GM19239 (cell line): ENCODE data around the gene NDUFA12.
"Not testable (repeated sequence)": the region's sequence is repeated elsewhere in the genome, so short reads cannot be mapped to it uniquely, and the experiment has no call there.

Experiments
- DNase-seq: peaks from one replicate; pipeline ENCODE4 v3.0.0; 2011; ENCODE audit warnings: low spot score; ENCODE audit not compliant: insufficient read length
- FAIRE-seq: peaks from 2 replicates; lab custom pipeline; 2011; peaks lifted over from hg19 to GRCh38; lab: Jason Lieb, UNC

The NDUFA12 gene

GRCh38 chr12:95003213-95003920 is at the start of gene NDUFA12:
TSS of gene NDUFA12 (minus strand) at chr12:95003697. CDS start at chr12:95003680, 17 bp downstream.
- FAIRE-seq (peak; percentile 95), DNase-seq (peak; percentile 70)

GRCh38 chr12:95051241-95051640 is 47.7 kb upstream of the NDUFA12 start:
- no peak for FAIRE-seq

DNA sequence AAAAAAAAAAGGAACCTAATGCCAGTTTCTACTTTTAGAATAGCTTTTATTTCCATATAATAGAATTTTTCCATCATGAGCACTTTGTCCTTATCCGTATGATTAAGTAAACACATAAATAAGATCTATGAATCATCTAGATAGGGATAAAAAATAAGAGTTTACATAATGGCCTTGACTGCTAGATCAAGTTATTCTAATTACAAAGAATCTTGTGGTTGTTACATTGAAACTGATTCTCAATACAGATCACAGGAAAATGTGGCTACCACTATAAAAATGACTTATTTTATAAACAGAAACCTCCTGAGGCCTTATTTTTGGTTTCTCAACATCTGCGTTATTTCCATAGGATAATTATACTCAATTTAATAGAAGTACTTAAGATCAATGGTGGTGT is 34.4 kb upstream of the NDUFA12 start:
- DNase-seq (no peak), FAIRE-seq (no peak)

More at GRCh38 chr12:95051241-95051640, 47.7 kb upstream of the NDUFA12 start:
- no peak for DNase-seq

DNA sequence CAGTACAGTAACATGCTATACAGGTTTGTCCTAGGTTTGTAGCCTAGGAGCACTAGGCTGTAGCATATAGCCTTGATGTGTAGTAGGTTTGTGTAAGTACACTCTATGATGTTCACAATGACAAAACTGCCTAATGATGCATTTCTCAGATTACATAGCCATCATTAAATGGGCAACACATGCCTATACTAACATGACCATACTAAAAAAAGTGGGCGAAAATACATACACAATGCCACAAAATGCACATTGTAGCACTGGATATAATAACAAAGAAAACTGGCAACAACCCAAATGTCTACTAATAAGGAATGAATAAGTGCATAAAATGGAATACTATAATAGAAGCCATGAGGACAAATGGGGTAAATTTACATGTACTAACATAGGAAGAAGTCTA is 31.3 kb upstream of the NDUFA12 start:
- no peak for FAIRE-seq

DNA sequence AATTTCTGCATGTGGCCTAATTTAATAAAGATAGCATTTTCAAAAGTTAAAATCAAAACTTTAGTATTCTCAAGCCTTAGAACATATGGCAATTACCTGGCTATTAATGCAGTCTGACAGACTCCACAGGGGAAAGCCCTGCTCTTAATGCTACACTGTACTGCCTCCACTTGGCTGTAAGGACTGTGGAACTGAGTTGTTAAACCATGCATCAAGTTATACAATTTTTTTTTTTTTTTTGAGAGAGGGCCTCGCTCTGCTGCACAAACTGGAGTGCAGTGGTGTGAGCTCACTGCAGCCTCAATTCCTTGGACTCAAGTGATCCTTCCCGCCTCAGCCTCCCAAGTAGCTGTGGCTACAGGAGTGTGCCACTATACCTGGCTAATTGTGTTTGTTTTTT is 19.0 kb upstream of the NDUFA12 start:
- FAIRE-seq (no peak), DNase-seq (no peak)

More for the DNA sequence above, 31.3 kb upstream of the NDUFA12 start:
- DNase-seq = no peak

DNA sequence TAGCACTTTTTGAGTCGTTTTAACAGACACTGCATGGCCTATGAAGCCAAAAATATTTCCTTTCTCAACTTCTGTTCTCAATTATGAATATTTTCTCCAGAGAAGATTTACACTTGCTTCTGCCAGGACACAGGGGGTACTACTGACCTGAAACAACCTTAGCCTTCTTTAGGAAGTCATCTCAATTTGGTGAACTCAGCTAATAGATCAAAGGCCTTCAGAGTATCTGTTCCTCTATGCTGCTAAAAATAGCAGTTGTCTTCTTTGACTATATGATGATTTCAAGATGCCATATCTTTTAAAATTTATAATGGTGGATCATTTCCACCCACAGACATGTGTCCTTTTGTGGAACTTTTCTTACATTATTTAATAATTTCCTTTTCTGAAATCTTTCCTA is 14.0 kb upstream of the NDUFA12 start:
- DNase-seq = no peak
- no peak for FAIRE-seq

DNA sequence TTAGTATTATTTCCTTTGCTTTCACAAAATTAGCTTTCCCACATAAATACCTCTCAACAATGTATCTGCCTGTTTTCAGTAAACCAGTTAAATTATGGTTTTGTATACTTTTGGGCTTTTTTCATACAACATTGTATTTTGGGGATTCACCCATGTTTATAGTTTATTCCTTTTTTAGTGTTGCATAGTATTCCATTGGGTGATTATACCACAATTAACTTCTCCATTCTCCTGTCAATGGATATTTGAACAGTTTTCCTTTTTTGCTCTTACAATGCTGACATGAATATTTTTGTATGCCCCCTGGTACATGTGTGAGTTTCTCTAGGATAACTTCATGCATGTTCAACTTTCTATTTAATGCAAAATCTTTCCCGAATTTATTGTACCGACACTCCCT is 12.6 kb upstream of the NDUFA12 start:
- FAIRE-seq (no peak), DNase-seq (no peak)

GRCh38 chr12:95014554-95014953 is 11.1 kb upstream of the NDUFA12 start:
- no peak for FAIRE-seq

DNA sequence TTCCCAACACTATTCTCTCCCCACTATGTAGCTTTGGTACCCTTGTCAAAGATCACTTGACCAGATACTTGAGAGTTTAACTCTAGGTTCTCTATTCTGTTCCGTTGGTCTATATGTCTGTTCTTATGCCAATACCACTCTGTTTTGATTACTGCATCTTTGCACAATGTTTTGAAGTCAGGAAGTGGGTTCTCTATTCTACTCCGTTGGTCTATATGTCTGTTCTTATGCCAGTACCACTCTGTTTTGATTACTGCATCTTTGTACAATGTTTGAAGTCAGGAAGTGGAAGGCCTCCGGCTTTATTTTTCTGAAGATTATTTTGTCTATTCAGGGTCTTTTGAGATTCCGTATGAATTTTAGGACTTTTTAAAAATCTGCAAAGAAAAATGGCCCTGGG is 2.7 kb upstream of the NDUFA12 start:
- DNase-seq (no peak), FAIRE-seq (no peak)

More at GRCh38 chr12:95014554-95014953, 11.1 kb upstream of the NDUFA12 start:
- no peak for DNase-seq

DNA sequence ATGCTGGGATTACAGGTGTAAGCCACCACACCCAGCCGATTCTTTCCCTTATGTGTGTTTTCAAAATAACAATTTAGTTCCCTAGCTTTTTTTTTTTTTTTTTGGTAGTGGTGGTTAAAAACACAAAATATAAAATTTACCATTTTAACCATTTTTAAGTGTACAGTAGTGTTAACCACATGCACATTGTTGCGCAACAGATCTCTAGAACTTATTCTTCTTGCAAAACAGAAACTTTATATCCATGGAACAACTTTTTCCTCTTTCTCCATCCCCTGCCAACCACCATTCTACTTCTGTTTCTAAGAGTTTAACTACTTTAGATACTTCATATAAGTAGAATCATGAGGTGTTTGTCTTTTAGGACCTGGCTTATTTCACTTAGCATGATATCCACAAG is 1.1 kb upstream of the NDUFA12 start:
- no peak for DNase-seq
- no peak for FAIRE-seq

GRCh38 chr12:95003921-95004272 is 400 bp upstream of the NDUFA12 start:
- FAIRE-seq (no peak), DNase-seq (no peak)

DNA sequence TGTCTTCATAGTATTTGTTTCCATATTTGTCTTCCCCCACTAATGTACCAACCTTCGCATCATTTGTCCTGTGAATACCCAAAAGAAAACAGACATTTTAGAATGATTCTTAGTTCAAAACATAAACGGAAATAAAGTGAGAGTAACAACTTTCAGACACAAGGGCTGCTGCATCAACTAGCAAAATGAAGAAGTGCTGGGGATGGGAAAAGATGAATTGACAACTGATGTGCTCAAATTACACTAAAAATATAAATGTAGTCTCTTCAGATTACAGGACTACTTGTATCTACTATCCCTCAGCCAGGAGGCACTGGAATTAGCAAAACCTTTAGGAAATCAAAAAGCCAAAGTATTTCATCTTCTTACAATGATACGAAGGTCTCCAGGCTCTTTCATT is 743 bp downstream of the NDUFA12 start:
- DNase-seq = no peak
- peak; percentile 28 for FAIRE-seq

GRCh38 chr12:94998326-94998725 is 5.2 kb downstream of the NDUFA12 start:
- FAIRE-seq = no peak
- no peak for DNase-seq

DNA sequence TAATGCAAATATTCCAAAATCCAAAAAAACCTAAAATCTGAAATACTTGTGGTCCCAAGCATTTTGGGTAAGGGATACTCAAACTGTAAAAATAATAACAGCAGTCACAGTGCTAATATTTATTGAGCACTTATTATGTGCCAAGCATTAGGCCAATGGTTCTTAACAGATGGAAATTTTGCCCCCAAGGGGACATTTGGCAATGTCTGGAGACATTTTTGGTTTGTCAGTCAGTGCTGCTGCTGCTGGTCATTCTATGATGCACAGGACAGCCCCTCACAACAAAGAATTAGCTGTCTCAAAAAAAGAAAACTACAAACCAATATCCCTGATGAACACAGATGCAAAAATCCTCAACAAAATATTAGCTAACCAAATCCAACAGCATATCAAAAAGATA is 5.8 kb downstream of the NDUFA12 start:
- DNase-seq = no peak
- FAIRE-seq = no peak

- no peak for FAIRE-seq
These were observed 6.4 kb downstream of the NDUFA12 start for GRCh38 chr12:94997061-94997460.

GRCh38 chr12:94994312-94994711 is 9.2 kb downstream of the NDUFA12 start:
- FAIRE-seq (no peak), DNase-seq (no peak)

More at GRCh38 chr12:94997061-94997460, 6.4 kb downstream of the NDUFA12 start:
- no peak for DNase-seq

GRCh38 chr12:94993855-94994254 is 9.6 kb downstream of the NDUFA12 start:
- DNase-seq, FAIRE-seq: not testable (repeated sequence)

- DNase-seq (no peak), FAIRE-seq (no peak)
These were observed 13.3 kb downstream of the NDUFA12 start for GRCh38 chr12:94990222-94990621.

DNA sequence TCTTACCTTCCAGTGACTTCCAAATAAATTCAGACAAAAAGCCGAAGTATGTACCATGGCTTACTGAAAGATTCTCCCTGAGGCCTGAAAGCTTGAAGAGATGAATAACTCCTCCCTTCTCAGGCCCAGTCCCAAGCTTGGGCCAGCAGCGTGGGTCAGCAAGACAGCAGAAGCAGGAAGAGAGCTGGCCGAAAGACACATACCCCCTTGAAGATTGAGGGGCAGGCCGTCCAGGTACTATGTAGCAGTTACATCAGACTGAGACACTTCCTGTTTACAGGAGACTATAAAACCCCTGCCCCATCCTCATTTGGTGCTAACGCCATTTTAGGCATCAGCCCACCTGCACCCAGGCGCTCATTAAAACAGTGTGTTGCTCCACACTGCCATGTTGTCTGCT is 15.0 kb downstream of the NDUFA12 start:
- FAIRE-seq (no peak), DNase-seq (no peak)

- FAIRE-seq (no peak), DNase-seq (no peak)
These were observed 15.7 kb downstream of the NDUFA12 start for GRCh38 chr12:94987801-94988200.

DNA sequence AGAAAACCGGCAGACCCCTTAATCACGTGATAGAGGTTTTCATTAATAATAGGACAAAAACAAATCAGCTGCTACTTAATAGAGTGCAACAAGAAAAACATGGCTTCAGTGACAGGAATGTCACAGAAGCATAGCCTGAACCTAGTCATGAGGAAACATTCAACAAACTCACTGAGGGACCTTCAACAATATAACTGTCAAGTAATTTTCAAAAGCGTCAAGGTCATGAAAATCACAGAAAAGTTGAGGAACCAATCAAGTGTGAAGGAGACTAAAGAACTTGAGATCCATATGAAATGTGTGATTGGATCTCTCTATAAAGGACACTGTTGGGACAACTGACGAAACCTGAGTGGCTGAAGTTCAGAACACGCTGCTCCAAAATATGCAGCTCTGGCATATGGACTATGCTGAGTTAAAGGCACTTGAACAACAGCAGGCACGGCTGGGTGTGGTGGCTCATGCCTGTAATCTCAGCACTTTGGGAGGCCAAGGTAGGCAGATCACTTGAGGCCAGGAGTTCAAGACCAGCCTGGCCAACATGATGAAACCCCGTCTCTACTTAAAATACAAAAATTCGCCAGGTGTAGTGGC is 16.3 kb downstream of the NDUFA12 start:
- no peak for FAIRE-seq
- no peak for DNase-seq

DNA sequence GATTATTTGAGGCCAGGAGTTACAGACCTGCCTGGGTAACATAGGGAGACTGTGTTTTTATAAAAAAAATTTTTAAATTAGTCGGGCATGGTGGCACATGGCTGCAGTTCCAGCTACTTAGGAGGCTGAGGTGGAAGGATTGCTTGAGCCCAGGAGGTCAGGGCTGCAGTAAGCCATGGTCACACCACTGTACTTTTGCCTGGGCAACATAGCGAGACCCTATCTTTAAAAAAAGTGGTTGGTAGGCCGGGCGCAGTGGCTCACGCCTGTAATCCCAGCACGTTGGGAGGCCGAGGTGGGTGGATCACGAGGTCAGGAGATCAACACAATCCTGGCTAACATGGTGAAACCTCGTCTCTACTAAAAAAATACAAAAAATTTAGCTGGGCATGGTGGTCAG is 18.4 kb downstream of the NDUFA12 start:
- not testable (repeated sequence) for FAIRE-seq, DNase-seq
